NCI-H524 (cell line): ENCODE data around the gene ASIP.
"Not testable (repeated sequence)": the region's sequence is repeated elsewhere in the genome, so short reads cannot be mapped to it uniquely, and the experiment has no call there.

ENCODE experiments used
- DNase-seq, 2 experiments: peaks; one replicate each; lab custom pipeline; 2025; lab: John Stamatoyannopoulos, UW

ASIP gene

DNA sequence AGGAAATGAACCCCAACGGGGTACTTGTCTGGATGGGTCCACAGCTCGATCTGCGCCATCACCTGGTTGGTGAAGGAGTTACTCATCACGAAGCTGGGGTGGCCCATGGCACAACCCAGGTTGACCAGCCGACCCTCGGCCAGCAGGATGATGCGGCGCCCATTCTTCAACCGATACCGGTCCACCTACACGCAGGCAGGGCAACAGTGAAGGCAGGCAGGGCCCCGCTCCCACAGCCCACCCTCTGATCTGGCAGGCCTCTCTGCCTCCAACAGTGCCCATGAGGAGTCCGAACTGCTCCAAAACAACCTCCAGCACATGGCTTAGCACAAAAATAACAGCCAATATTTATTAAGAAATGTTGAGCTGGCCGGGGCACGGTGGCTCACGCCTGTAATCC is 44.2 kb downstream of the ASIP start:
- no peak for DNase-seq

DNA sequence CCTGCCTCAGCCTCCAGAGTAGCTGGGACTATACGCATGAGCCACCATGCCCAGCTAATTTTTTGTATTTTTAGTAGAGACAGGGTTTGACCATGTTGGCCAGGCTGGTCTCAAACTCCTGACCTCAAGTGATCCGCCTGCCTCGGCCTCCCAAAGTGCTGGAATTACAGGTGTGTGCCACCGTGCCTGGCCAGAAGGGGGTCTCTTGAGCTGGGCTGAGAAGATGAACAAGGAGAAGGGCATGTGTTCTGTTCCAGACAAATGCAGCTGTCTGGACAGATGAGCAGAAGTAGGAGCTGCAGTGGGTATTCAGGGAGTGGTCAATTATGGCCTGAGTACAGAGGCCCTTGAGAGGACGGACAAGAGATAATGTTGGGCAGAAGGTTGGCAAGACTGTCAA is 46.3 kb downstream of the ASIP start:
- DNase-seq = not testable (repeated sequence)

DNA sequence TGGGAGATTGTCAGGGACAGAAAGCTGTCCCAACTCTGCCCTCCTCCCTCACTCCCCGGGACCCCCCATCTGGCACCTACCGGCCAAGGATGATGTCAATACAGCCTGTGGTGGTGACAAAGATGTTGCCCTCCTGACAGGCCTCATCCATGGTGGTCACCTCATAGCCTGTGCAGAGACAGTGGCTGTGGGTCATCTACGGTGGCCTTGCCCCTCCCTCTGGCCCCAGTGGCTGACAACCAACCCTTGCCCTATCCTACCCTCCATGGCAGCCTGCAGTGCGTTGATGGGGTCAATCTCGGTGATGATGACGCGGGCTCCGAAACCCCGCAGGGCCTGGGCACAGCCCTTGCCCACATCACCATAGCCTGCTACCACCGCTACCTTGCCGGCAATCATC is 49.2 kb downstream of the ASIP start:
- no peak for DNase-seq

DNA sequence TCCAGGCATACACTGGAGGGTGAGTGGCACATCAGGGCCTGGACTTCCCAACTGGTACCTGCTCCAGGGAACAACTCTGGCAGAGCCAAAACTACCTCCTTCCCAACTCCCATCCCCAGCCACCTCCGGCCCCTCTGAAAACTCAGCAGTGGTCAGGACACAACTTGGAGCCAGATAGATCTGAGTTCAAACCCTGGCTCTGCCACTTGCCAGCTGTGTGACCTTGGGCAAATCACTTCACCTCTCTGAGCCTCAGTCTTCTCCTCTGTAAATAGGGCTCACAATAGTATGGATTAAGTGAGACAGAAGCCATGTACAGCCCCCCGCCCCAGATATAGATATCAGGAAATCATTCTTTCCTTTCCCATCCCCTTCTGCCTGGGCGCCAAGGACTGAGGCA is 51.3 kb downstream of the ASIP start:
- no peak for DNase-seq

DNA sequence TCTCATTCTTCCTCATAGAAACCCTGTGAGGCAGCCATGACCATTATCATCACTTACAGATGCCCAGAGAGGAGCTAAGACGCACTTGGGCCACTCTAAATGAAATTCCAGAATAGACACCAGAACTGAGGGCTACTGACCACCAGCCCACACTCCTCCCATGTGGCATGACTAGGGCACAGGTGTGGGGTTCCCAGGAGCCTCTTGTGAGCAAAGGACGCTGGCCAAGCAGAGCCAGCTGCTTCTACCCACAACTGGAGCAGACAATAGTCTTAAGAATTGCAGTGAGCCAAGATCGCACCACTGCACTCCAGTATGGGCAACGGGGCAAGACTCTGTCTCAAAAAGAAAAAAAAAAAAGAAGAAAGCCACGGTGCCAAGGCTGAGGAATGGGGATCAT is 51.9 kb downstream of the ASIP start:
- DNase-seq = no peak

DNA sequence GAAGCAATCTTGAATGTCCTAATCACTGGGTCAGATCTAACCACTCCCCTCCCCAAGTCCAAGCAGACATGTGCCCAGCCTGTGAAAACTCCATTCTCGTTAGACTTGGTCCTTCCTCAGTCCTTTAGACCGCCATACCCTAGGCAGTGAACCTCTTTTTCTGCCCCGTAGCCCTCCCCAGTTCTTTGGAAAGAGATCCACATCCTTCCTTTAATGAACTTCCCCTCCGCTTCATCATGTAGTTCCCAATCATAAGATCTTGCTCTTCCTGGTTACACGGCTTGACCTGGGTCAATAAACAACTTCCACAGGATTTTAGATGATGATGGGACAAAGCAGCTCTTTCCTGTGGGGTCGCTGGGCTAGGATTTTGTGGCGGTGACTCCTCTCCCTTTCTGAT is 52.4 kb downstream of the ASIP start:
- no peak for DNase-seq

DNA sequence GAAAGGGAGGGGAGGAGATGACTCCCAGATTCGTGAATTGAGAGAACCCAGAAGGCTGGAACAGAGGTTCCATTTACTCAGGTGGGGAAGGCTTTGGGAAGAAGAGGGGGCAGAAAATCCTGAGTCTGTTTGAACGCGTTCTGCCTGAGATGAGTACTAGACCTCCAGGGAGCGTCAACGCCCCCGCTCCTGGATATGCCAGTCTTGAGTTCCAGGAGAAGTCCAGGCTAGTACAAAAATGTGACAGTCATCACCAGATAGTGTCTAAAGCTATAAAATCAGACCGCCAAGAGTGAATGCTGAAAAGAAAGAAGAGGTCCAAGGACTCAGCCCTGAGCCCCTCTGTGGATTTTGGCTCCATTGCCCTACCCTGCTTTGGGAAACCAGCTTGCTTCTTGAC is 53.3 kb downstream of the ASIP start:
- no peak for DNase-seq

DNA sequence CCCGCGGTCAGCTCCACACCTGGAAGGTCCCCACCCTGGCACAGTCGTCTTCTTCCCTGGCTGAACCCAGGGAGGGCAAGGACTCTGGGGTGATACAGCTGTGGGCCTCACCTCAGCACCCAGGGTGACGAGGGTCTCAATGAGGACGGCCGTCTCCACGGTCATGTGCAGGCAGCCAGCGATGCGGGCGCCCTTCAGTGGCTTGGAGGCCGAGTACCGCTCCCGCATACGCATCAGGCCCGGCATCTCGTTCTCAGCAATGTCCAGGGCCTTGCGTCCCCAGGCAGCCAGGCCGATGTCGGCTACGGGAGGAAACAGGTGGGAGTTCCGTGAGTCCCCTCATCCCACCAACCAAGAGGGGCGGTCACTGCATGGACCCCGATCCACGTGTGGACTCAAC is 54.1 kb downstream of the ASIP start:
- no peak for DNase-seq

DNA sequence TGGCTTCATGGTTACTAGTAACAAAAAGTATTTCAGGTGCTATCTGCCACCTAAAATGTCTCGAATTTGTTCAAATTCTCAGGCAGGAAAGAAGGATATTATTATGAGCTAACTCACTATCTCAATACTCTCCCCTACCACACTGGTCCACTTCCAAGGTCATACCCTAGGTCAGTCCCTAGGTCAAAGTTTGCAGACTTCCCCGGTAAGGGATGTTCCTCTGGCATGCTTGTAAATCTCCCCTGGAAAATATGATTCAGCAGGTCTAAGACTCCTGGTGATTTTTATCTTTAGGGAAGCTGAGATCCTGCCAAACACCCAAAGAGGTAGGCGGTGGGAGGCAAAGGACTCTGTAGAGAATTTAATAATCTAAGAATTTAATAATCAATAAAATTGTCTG is 55.2 kb downstream of the ASIP start:
- no peak for DNase-seq

DNA sequence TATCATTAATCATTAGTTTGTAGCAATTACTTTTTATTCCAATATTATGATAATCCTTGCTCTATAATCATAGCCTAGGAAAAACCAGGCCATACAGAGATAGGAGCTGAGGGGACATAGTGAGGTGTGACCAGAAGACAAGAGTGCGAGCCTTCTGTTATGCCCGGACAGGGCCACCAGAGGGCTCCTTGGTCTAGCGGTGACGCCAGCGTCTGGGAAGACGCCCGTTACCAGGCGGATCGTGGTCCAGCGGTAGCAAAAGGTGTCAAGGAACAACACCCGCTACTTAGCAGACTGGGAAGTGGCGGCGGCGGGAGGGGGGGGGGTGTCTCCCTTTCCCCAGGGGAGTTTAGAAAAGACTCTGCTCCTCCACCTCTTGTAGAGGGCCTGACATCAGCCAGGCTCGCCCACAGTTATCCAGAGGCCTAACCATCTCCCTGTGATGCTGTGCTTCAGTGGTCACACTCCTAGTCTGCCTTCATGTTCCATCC is 57.1 kb downstream of the ASIP start:
- DNase-seq = not testable (repeated sequence)

DNA sequence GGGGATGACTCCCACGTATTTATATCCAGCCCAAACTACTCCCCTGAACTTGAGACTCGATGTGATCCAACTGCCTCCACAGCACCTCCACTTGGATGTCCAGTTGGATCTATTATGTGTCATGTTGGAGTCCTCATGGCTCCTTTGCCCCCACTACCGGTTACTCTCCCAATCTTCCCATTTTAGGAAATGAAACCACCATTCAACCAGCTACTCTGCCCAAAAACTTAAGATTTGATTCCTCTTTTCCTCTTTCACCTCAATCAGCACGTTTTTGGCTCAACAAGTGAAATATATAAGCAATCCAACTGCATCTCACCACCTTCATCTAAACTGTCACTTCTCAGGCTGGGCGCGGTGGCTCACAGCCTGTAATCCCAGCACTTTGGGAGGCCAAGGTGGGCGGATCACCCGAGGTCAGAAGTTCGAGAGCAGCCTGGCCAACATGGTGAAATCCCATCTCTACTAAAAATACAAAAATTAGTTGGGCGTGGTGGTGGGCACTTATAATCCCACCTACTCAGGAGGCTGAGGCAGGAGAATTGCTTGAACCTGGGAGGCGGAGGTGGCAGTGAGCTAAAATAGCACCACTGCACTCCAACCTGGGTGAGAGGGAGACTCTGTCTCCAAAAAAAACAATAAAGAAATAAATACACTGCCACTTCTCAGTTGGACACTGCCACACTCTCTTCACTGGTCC is 58.5 kb downstream of the ASIP start:
- DNase-seq = no peak

DNA sequence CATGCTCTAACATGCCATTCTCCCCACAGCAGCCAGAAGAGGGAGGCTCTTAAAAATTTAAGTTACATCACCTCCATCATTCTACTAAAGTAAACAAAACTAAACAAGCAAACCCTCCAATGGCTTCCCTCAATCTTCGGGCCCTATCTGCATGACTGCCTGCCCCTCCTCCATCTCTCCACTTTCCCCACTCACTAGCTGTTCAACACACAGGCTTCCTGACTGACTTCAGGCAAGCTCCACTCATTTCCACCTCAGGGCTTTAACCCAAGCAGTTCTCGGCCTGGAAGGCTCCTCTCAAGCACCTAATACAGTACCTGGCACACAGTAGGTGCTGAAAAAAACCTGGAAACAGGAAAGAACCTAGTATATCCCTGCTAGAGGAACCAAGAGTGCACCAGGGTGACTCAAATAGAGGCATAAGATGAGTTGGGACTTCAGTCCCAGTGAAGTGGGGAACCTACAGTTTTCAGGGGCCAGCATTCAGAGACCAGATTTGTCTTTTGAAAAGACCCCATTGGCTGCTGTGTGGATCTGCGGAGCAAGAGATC is 59.1 kb downstream of the ASIP start:
- no peak for DNase-seq

DNA sequence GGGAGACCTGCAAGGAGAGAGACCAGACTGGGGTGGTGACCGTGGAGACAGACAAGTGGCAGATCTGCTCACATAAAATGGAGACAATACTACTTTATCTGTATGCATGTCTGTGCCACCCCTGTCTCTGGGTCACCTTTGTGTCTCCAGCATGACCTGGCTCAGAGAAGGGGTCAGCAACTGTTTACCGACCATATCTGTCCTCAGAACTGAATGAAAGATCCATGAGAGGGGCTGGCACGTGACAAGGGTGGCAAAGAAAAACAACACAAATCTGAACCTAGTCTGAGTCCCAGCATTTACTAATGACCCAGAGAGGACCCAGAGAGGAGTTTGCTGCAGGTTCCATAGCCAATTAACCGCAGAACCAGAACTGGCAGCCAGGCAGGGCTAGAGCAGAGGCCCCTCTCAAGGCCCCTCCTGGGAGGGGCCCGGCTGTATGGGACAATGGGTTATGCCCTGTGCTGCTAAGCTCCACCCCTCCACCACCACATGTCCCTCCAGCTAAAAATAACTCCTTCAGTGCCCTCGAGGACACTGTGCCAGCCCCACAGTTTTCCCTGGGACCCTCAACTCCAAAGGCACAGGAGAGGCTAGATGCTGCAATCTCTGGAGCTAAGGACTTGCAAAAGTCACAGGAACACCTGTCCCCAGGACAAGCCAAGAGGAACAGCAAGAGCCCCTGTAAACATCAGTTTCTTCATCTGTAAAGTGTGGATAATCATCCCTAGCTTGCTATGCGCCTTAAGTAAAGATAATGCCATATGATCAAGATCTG is 59.8 kb downstream of the ASIP start:
- DNase-seq = no peak

DNA sequence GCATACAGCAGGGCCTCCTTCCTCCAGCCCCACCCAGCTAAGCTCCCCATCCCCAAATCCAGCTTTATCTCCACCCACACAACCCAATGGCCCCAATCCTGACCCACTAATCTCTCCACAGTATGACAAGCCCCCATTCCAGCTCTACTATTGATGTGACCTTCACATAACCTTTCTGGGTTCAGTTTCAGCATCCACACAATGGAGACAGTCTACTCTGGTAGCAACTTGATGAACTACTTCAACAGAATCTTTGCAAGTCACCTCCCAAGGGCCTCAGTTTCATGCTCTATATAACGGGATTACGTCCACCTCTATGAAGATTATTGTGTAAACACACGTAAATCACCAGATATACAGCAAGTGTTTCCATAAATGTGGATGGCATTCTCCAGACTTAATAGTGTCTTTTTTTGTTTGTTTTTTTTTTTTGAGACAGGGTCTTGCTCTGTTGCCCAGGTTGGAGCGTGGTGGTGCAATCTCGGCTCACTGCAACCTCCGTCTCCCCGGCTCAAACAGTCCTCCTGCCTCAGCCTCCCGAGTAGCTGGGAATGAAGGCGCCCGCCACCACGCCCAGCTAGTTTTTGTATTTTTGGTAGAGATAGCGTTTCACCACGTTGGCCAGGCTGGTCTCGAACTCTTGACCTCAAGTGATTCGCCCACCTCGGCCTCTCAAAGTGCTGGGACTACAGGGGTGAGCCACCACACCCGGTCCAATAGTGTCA is 60.5 kb downstream of the ASIP start:
- DNase-seq = no peak

DNA sequence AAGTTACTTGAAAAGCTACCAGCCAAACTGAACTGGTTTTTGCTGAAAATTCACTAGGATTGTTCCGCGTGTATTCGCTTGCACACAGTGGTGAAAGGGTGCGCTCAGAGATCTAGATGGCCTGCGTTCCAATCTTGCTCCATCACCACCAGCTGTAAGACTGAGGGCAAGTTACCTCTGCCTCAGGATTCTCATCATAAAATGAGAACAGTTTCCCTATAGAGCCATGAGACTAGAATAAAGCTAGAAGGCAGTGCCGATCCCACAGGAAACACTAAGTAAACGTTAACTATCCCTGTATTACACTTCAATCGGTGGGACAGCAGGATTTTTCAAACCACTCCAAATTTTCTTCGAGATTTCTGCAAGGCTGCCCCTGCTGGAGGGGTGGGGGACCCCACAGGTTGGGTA is 61.1 kb downstream of the ASIP start:
- no peak for DNase-seq

DNA sequence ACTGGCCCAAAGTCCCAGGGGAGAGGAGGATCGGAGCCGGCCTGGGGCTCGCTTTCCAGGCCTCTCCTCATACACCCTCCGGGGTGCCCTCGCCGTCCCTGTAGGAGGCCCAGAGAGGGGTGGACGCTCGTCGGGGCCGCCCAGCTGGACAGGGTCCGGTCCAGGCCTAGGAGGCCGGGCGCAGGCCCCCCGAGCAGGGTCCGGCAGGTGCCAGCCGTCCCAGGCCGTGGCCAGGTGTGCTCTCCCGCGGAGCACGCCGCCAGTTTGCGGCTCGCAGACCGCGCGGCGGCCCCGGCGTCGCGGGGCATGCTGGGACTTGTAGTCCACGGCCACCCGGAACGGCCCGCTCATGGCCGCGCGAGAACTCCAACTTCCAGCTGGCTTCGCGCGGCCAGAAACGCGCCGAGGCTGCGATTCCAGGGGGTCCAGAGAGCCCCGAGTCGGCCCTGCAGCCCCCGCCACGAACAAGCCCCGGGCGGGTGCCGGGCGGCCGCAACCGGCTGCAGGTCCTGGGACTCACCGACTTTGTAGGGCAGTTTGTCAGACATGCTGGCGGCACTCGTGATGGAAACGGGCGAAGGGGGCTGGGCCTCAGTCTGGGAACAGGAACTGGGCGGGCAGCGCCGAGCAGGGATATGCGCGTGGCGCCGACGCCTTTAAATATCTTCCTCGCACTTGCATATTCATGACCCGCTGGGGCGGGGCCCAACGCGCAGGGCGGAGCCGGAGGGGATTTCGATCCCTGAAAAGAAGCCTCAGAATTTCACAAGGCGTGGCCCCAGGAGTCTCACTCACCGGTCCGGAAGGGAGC is 61.7 kb downstream of the ASIP start, which contains the start of gene AHCY:
Gene AHCY (minus strand): TSS at position 633 of the 811 bp plus-strand sequence. CDS start 85 bp downstream, at position 548.
- DNase-seq = peak; percentile 96 to 98

DNA sequence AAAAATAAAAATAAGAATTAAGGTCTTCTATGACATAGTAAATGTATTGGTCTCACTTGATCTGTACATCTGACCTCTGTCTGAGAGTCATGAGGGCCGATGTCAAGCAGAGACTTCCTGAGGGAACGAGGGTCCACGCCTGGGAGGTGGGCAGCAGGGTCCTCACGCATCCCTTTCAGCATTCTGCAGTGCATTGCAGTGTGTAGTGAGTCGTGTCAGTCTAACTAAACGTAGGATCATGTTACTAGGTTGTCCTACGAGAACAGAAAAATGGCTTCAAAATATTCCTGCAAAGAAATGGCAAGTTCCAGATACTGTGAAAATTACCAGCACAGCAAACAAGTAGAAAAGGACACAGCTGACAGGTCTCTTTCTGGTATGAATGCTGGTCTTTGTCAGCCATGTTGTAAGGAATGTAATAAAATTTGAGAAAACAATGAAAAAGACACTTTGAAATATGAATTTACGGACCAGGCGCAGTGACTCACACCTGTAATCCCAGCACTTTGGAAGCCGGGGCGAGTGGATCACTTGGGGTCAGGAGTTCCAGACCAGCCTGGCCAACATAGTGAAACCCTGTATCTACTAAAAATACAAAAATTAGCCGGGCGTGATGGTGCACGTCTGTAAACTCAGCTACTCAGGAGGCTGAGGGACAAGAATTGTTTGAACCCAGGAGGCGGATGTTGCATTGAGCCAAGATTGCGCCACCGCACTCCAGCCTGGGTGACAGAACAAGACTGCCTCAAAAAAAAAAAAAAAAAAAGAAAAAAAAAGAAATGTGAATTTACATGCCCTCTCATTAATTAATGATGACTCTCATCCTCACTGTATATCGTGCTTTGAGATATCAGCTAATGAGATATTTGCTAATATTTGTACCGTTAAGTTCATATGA is 64.4 kb downstream of the ASIP start:
- DNase-seq = no peak

DNA sequence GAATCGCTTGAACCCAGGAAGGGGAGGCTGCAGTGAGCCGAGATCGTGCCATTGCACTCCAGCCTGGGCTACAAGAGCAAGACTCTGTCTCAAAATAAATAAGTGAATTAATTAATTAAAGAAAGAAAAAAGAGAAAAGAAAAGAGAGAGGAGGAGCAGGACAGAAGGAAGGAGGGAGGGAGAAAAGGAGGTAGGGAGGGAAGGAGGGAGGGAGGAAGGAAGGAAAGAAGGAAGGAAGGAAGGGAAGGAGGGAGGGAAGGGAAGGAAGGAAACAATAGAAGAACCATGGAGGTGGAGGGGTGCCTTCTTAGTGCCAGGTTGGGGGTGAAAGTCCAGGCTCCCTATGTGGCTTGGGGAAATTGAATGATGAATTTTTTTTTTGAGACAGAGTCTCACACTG is 68.5 kb downstream of the ASIP start:
- no peak for DNase-seq

DNA sequence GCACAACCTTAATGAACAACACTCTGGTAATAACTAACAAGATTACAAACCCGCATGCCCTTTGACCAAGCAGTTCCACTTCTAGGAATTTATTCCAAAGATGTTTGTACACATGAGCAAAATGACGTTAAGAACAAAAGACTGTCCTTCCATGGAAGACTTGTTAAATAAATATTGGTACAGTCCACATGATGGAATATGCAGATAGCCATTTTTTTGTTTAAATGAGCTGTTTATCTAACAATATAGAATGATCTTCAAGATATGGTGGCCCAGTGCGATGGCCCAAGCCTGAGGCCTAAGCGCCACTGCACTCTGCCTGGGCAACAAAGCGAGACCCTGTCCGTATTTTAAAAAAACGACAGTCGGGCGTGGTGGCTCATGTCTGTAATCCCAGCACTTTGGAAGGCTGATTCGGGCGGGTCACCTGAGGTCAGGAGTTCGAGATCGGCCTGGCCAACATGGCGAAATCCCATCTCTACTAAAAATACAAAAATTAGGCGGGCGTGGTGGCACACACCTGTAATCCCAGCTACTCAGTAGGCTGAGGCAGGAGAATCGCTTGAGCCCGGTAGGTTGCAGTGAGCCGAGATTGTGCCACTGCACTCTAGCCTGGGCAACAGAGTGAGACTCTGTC is 69.4 kb downstream of the ASIP start:
- DNase-seq = no peak
